Duodenal mucosa (tissue), 2 donors: ENCODE measurements around the gene ANO7.

Experiments used
- H3K27ac ChIP-seq: one replicate; pipeline ENCODE4 v1.7.0; 2013; ENCODE audit warnings: low read depth, low read length
- H3K27me3 ChIP-seq, 2 donors: one replicate each; pipeline ENCODE4 v1.7.0; 2013; ENCODE audit warnings: low read length in 2 of 2, control low read depth in 1 of 2; ENCODE audit not compliant: insufficient read depth in 2 of 2, control insufficient read depth in 1 of 2
- H3K36me3 ChIP-seq, 2 donors: one replicate each; pipeline ENCODE4 v1.7.0; 2013; ENCODE audit warnings: low read length in 2 of 2, control low read depth in 1 of 2; ENCODE audit not compliant: insufficient read depth in 2 of 2, control insufficient read depth in 1 of 2
- H3K4me1 ChIP-seq, 2 donors: one replicate each; pipeline ENCODE4 v1.7.0; 2013; ENCODE audit warnings: low read length in 2 of 2, control low read depth in 1 of 2; ENCODE audit not compliant: insufficient read depth in 2 of 2, control insufficient read depth in 1 of 2
- H3K4me3 ChIP-seq, 2 donors: one replicate each; pipeline ENCODE4 v1.7.0; 2013; ENCODE audit warnings: low read length in 2 of 2, low read depth in 1 of 2
- H3K9ac ChIP-seq, 2 donors: one replicate each; pipeline ENCODE4 v1.7.0; 2013; ENCODE audit warnings: low read length in 2 of 2, low read depth in 1 of 2
- H3K9me3 ChIP-seq, 2 donors: one replicate each; pipeline ENCODE4 v1.7.0; 2013; ENCODE audit warnings: low read length in 2 of 2, control low read depth in 1 of 2; ENCODE audit not compliant: control insufficient read depth in 1 of 2

The ANO7 gene

GRCh38 chr2:241157841-241158545 is 30.5 kb upstream of the ANO7 start:
- Histone ChIP-seq H3K4me1 (peaks cover 0 to 3% of the 10 kb centered on the region in 2 donors), H3K9me3 (no peaks in the 10 kb centered on the region), H3K9ac (no peak overlapping the region), H3K36me3 (peaks cover 19 to 69% of the 10 kb centered on the region in 2 donors), H3K27me3 (no peaks in the 10 kb centered on the region), H3K4me3 (no peak overlapping the region), H3K27ac (no peak overlapping the region)

DNA sequence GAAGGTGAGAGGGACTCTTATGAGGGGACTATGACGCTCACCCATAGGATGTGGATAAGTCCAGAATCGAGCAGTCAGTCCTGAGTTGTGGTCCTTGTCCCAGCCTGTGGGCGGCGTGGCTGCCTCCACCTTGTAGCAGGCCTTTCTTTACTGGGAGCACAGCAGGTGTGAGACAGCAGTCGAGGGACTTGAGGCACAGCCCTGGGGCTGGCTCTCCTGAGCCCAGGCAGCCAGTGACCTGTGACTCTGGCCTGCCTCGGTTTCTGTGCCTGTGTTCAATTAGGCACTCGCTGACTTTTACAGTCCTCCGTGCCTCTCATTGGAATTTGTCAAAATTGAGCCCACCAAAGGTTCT is 30.0 kb upstream of the ANO7 start:
- no peak overlapping the region for H3K4me3 ChIP-seq
- peaks cover 0 to 3% of the 10 kb centered on the region in 2 donors for H3K4me1 ChIP-seq
- no peaks in the 10 kb centered on the region for H3K9me3 ChIP-seq
- peaks cover 20 to 69% of the 10 kb centered on the region in 2 donors for H3K36me3 ChIP-seq
- no peak overlapping the region for H3K27ac ChIP-seq
- no peaks in the 10 kb centered on the region for H3K27me3 ChIP-seq
- no peak overlapping the region for H3K9ac ChIP-seq

DNA sequence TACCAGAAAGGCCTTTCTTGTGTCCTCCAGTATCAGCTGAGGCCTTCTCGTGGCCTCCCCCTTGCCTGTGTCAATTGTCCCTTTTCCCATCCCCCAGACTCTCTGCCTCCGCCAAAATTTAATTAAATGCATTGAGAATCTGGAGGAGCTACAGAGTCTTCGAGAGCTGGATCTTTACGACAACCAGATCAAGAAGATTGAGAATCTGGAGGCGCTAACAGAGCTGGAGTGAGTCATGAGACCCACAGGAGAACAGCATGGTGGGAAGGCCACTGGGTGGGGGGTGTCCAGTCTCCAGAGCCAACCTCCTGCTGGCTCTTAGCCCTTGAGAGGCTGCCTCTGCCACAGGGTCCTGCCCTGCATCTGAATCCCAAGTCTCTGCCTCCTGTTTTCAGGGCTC is 29.4 kb upstream of the ANO7 start:
- Histone ChIP-seq H3K36me3 (peaks cover 26 to 72% of the 10 kb centered on the region in 2 donors), H3K9me3 (no peaks in the 10 kb centered on the region), H3K27ac (no peak overlapping the region), H3K4me1 (peaks cover 0 to 3% of the 10 kb centered on the region in 2 donors), H3K9ac (no peak overlapping the region), H3K4me3 (no peak overlapping the region), H3K27me3 (no peaks in the 10 kb centered on the region)

GRCh38 chr2:241160318-241160717 is 28.2 kb upstream of the ANO7 start:
- Histone ChIP-seq H3K27ac (no peak overlapping the region), H3K36me3 (peaks cover 25 to 65% of the 10 kb centered on the region in 2 donors), H3K4me3 (no peak overlapping the region), H3K27me3 (no peaks in the 10 kb centered on the region), H3K4me1 (peaks cover 0 to 3% of the 10 kb centered on the region in 2 donors), H3K9ac (no peak overlapping the region), H3K9me3 (no peaks in the 10 kb centered on the region)

DNA sequence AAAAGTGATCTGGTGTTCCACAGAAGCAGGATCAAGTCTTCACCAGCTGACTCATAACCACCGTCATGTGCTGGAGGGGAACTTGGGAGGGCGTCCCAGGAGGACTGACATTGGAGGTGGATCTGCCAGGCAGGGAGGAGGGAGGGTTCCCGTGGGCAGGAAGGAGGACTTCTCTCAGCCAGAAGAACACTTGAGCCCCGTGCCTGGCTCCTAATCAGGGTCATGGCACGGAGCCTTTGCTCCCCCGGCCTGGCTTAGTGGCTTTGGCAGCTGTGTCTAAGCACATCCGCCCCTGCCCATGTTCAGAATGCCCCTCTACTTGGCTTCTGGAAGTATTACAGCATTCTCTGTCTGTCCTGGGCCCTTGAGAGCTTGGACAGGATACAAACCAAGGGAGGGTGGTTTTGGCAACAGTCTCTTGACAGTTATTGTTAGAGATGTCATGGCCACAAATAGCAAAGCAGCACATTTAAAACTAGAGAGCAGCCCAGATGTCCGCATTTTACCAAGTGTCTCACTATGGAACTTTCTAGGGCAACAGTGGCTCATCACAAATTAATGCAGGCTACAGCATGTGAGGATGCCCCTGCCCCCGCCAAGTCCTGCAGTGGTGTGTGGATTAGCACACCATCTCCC is 26.7 kb upstream of the ANO7 start:
- Histone ChIP-seq H3K27ac (no peak overlapping the region), H3K27me3 (no peaks in the 10 kb centered on the region), H3K4me1 (peaks cover 0 to 3% of the 10 kb centered on the region in 2 donors), H3K4me3 (no peak overlapping the region), H3K36me3 (peaks cover 32 to 63% of the 10 kb centered on the region in 2 donors), H3K9me3 (no peaks in the 10 kb centered on the region), H3K9ac (no peak overlapping the region)

DNA sequence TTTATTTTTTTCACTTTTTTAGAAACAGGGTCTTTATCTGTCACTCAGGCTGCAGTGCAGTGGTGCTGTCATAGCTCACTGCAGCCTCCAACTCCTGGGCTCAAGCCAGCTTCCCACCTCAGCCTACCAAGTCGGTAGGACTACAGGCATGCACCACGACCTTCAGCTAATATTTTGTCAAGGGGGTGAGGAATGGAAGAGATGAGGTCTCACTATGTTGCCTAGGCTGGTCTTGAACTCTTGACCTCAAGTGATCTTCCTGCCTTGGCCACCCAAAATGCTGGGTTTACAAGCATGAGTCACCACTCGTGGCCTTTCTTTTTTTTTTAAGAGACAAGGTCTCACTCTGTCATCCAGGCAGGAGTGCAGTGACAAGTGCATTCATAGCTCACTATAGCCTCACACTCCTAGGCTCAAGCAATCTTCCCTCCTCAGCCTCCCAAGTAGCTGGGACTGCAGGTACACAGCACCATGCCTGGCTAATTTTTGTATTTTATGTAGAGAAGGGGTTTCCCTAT is 24.8 kb upstream of the ANO7 start:
- Histone ChIP-seq H3K9ac (no peak overlapping the region), H3K27me3 (no peaks in the 10 kb centered on the region), H3K27ac (no peak overlapping the region), H3K36me3 (peaks cover 36 to 65% of the 10 kb centered on the region in 2 donors), H3K4me1 (peaks cover 0 to 3% of the 10 kb centered on the region in 2 donors), H3K9me3 (no peaks in the 10 kb centered on the region), H3K4me3 (no peak overlapping the region)

GRCh38 chr2:241168366-241168765 is 20.1 kb upstream of the ANO7 start:
- H3K4me3 ChIP-seq, result no peak overlapping the region
- no peaks in the 10 kb centered on the region for H3K27me3 ChIP-seq
- peaks cover 56 to 72% of the 10 kb centered on the region in 2 donors for H3K36me3 ChIP-seq
- H3K9me3 ChIP-seq, result peaks cover 7 to 9% of the 10 kb centered on the region in 2 donors
- H3K4me1 ChIP-seq, result no peaks in the 10 kb centered on the region
- no peak overlapping the region for H3K27ac ChIP-seq
- no peak overlapping the region for H3K9ac ChIP-seq

DNA sequence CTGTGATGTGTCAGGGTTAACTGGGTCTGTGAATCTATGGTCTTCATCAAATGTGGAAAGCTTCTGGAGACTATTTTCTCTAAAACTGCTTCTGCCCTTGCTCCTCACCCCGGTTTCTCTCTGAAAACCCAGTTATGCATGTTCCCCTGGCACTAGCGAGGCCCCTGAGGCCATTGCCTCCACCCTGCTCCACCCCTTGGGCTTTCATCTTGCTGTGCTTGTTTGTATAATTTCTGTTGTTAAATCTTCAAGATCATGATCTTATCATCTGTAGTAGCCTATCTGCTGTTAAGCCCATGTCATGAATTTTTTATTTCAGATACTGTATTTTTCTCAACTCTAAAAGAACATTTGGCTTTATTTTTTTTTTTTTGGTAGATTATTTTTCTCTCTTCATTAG is 14.9 kb upstream of the ANO7 start:
- Histone ChIP-seq H3K36me3 (peaks cover 33 to 61% of the 10 kb centered on the region in 2 donors), H3K9ac (no peak overlapping the region), H3K4me3 (no peak overlapping the region), H3K9me3 (peaks cover 7 to 9% of the 10 kb centered on the region in 2 donors), H3K27ac (no peak overlapping the region), H3K27me3 (no peaks in the 10 kb centered on the region), H3K4me1 (no peaks in the 10 kb centered on the region)

DNA sequence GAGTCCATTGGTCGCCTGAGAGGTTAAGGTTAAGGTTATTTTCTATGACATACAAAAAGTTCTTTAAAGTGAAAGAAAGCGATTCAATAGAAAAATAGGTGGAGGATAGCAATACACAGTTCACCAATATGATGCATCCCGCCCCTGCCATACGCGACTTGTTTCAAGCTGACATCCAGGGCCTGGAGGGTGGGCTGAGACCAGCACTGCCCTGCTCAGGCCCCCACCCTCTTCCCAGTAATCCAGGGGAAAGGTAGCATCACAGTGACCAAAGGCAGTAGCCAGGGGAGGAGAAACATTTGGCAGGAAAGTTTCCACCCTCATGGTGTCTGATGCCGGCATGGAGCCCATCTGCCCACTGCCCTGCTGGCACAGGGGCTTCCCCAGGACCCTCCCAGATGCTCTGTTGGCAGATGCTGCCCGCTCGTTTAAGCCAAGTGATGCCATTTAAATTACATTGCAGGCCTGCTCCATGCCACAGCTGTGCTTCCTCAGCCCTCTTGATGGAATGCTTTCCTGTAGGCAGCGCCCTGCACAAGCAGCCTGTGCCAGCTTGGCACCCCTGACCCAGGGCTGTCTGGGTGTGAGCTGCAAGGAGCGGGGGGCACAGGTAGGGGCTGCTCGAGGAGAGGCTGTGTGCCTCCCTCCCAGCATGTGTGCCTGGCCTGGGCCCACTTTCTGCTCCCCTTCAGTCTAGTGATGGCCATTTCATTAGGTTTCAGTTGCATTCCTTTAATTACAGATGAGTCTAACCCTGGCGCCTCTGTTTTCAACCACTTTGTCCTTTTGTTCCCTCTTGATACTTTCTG is 10.7 kb upstream of the ANO7 start:
- H3K27ac ChIP-seq, result no peak overlapping the region
- H3K4me1 ChIP-seq, result no peaks in the 10 kb centered on the region
- peaks cover 14 to 45% of the 10 kb centered on the region in 2 donors for H3K36me3 ChIP-seq
- no peak overlapping the region for H3K9ac ChIP-seq
- H3K27me3 ChIP-seq, result no peaks in the 10 kb centered on the region
- H3K4me3 ChIP-seq, result no peak overlapping the region
- no peaks in the 10 kb centered on the region for H3K9me3 ChIP-seq

GRCh38 chr2:241178961-241179360 is 9.5 kb upstream of the ANO7 start:
- Histone ChIP-seq H3K36me3 (peaks cover 14 to 54% of the 10 kb centered on the region in 2 donors), H3K4me1 (no peaks in the 10 kb centered on the region), H3K27me3 (no peaks in the 10 kb centered on the region), H3K4me3 (no peak overlapping the region), H3K9ac (no peak overlapping the region), H3K9me3 (no peaks in the 10 kb centered on the region), H3K27ac (no peak overlapping the region)
